GM21529 (cell line): Measurements from ENCODE around the gene SYNGAP1.
"Not testable (repeated sequence)": the region's sequence is repeated elsewhere in the genome, so short reads cannot be mapped to it uniquely, and the experiment has no call there.

ENCODE experiments used
- ATAC-seq: cut with Tn5 transposase; IDR thresholded peaks from one replicate; pipeline ENCODE4 v1.9.1; 2021; ENCODE audit not compliant: unreplicated experiment

The SYNGAP1 gene

DNA sequence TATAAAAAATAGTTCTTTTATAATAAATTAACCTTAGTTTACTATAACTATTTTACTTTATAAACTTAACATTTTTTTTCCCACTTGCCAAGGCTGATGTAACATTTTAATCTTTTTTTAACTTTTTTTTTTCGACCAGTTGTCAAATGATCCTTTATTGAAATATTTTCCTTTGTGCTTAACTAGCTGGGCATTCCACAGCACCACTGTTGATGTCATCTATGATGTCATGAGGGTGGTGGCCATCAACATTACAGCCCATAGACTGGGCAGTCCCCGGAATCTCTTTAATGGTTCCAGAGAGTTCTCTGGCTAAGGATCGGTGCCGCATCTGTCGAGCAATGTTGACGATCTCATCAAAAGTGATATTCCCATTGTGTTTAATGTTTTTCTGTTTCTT lies 20.0 kb upstream of the SYNGAP1 start:
- ATAC-seq, result not testable (repeated sequence)

DNA sequence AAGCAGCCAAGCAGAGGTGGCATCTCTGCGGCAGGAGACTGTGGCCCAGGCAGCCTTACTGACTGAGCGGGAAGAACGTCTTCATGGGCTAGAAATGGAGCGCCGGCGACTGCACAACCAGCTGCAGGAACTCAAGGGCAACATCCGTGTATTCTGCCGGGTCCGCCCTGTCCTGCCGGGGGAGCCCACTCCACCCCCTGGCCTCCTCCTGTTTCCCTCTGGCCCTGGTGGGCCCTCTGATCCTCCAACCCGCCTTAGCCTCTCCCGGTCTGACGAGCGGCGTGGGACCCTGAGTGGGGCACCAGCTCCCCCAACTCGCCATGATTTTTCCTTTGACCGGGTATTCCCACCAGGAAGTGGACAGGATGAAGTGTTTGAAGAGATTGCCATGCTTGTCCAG lies 15.0 kb upstream of the SYNGAP1 start:
- no peak for ATAC-seq

DNA sequence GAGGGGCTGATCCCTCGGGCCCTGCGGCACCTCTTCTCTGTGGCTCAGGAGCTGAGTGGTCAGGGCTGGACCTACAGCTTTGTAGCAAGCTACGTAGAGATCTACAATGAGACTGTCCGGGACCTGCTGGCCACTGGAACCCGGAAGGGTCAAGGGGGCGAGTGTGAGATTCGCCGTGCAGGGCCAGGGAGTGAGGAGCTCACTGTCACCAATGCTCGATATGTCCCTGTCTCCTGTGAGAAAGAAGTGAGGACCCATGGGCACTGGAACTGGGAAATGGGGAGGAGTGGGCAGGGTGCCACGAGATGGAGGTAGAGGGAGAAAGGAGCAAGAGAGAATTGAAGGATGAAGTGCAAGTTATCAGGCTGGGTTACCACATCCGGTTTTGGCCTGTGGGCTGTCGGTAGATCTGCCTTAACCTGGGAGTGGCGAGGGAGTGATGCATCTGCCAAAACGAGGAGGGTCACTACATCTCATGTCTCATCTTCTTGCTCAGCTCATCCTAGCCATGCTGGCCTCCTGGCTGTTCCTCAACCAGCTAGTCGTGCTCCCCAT lies 14.4 kb upstream of the SYNGAP1 start:
- ATAC-seq, result no peak

DNA sequence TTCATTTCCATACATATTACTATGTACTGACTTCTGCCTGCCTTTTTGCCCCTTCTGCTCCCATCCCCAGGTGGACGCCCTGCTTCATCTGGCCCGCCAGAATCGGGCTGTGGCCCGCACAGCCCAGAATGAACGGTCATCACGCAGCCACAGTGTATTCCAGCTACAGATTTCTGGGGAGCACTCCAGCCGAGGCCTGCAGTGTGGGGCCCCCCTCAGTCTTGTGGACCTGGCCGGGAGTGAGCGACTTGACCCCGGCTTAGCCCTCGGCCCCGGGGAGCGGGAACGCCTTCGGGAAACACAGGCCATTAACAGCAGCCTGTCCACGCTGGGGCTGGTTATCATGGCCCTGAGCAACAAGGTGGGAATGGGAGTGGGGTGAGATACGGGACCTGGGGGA lies 13.7 kb upstream of the SYNGAP1 start:
- no peak for ATAC-seq

DNA sequence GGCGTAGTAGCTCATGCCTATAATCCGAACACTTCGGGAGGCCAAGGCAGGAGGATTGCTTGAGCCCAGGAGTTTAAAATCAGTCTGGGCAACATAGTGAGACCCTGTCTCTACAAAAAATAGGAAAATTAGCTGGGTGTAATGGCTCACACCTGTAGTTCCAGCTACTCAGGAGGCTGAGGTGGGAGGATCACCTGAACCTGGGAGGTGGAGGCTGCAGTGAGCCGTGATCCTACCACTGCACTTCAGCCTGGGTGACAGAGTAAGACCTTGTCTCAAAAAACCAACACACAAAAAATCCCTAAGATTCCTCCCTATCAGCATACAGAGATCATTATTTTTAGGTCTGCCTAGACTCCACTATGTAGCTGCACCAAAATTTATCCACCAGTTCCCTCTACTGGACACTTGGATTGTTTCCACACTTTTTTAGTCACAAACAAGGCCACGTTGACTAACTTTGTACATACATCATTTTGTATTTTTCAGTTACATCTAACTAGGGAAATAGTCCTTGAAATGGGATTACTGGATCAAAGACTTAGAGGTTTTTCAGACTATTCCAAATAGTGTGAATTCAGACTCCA lies 12.6 kb upstream of the SYNGAP1 start:
- ATAC-seq, result no peak

DNA sequence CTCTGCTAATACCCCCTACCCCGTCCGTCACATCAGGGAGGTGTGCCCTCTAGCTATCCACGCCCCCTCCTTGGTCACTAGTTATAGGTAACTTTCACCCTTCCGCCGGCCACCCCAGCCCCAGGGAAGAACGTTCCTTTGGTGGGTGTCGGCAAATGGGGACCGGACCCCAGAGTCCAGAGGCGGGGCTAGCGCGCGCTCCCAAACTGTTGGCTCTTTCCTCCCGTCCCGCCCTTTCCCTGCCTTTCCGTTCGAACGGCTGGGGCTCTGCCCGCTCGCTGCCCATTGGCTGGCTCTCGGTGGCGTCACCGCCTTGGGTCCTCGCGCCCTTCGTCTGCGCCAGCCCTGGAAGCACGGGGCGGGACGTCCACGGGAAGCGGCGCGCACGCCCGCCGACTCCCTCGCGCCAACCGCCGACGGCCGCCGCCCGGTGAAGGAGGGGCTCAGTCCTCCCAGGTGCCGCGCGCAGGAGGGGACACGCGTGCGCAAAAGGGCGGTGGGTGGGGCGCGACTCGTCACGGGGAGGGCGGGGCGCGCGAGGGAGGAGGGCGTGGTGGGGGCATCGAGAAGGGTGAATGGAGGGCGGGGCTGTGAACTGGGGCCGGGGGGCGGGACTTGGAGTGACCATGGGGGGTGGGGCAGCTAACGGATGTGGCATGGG lies 9.7 kb upstream of the SYNGAP1 start:
- peak; percentile 82 for ATAC-seq

DNA sequence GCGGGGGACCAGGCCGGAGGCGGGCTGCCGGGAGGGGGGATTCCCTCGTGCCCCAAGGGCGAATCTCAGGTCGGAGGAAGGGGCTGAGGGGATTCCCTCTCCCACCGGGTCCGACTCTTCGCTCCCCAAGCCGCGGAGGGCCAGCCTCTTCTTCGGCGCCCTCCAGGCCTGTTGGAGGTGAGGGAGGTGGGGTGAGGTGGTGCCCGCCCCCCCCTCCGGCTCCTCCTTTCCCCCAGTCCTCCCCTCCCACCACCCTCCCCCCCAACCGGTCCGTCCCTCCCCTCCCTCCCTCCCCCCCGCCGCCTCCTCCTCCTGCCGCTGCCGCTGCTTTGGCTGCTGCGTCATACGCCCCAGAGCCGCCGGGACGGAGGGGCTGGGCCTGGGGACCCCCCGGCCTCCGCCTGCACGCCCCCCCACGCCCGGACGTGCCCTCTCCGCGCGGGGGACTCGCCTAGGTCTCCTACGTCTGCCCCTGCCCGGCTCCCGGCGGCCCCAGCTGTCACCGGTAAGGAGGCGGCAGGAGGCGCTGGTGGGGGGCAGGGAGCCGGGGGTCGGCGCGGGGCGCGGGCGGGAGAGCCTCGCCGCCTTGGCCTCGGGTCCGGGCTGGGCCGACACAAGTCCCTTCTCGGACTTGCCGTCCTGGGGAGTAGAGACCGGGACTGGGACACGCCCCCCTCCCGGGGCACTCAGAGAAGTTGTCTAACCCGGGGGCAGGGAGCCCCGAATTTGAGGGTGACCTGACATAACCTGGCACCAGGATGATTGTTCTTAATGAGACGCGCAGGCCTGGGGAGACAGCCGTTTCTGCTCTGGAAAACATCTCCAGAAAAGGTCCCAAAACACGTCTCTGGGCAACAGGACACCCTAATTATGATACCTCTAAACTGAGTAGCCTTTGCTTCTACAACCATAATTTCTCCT lies 8.9 kb upstream of the SYNGAP1 start, which contains the start of gene PHF1:
TSS of gene PHF1 (plus strand) at position 304 of the 921 bp plus-strand sequence. CDS start 1,250 bp downstream, outside the sequence.
- peak; percentile 28 for ATAC-seq

DNA sequence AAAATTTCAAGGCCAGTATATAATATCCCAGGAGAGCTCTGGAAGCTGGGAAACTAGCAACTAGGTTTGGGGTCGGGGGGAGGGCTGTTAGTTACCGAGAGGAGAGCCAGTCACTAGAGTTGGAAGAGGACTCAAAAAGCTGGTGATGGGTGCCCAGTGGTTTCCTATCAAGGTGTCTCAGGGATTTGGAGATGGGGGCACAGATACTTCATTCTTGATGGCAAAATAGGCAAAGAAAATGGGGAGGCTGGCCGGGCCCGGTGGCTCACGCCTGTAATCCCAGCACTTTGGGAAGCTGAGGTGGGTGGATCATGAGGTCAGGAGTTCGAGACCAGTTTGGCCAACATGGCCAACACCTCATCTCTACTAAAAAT lies 8.2 kb upstream of the SYNGAP1 start:
- no peak for ATAC-seq

DNA sequence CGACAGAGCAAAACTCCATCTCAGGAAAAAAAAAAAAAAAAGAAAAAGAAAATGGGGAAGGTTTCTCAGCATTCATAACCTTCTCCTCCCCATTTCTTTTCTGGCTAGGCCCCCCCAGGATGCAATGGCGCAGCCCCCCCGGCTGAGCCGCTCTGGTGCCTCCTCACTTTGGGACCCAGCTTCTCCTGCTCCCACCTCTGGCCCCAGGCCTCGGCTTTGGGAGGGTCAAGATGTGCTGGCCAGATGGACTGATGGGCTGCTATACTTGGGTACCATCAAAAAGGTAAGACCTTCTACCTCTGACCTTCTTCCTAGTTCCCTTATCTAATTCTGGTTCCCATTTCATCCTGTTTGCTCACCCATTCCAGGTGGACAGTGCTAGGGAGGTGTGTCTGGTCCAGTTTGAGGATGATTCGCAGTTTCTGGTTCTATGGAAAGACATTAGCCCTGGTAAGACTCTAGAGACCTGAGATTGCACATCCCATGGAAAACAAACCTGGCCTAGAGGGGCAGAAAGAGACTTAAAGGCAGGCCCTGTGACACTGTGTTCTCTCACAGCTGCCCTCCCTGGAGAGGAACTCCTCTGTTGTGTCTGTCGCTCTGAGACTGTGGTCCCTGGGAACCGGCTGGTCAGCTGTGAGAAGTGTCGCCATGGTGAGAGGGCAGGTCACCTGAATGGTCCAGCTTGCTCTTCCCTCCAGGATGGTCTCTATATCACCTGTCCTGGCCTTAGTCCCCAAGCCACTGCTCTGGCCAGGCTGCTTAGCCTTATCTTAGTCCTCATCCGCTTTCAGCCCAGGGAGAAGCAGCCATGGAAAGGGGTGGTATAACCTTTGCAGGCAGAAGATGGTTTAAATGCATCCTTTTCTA lies 7.5 kb upstream of the SYNGAP1 start:
- no peak for ATAC-seq

DNA sequence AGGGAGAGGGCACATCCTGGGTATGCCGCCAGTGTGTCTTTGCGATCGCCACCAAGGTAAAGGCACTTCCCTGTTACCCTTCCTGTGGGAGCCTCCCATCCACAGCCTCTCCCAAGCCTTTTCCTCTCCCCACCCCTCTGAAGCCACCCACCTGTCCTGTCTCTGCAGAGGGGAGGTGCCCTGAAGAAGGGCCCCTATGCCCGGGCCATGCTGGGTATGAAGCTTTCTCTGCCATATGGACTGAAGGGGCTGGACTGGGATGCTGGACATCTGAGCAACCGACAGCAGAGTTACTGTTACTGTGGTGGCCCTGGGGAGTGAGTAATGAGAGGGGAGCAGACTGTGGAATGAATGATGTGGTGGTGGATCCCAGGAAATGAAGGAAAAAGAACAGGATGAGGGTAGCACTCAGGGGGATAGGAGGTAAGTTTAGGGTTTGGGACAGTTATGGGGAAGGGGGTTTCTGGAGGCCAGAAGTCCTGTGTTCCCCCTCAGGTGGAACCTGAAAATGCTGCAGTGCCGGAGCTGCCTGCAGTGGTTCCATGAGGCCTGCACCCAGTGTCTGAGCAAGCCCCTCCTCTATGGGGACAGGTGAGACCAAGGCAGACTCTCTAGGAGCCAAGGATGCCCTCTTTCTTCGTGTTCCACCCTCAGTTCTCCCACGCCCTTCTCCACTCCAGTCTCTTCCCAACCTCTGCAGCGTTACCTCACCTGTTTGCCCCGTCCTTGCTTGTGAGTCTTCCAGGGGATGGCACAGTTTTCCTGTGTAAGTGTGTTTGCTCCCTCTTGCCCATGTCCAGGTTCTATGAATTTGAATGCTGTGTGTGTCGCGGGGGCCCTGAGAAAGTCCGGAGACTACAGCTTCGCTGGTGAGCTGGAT lies 6.4 kb upstream of the SYNGAP1 start:
- ATAC-seq, result no peak

DNA sequence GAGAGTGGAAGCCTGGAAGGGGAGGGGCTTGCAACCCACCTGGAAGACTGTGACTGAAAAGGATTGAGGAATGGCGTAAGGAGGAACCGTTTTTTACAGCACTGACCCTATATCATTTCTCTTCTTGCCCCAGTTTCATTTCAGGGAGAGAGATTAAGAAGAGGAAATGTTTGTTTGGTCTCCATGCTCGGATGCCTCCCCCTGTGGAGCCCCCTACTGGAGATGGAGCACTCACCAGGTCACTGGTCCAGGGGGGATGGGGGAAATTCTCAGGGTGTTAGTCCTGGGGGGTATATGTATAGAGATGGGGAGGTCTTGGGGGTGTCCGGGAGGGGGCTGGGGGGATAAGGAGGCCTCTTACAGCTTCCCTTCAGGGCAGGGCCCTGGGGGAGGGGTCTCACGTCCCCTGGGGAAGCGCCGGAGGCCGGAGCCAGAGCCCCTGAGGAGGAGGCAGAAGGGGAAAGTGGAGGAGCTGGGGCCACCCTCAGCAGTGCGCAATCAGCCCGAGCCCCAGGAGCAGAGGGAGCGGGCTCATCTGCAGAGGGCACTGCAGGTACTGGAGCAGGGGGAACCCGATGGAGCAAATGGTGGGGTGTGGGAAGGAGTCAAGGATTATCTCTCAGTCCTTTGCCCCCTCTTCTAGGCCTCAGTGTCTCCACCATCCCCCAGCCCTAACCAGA lies 5.1 kb upstream of the SYNGAP1 start:
- no peak for ATAC-seq

DNA sequence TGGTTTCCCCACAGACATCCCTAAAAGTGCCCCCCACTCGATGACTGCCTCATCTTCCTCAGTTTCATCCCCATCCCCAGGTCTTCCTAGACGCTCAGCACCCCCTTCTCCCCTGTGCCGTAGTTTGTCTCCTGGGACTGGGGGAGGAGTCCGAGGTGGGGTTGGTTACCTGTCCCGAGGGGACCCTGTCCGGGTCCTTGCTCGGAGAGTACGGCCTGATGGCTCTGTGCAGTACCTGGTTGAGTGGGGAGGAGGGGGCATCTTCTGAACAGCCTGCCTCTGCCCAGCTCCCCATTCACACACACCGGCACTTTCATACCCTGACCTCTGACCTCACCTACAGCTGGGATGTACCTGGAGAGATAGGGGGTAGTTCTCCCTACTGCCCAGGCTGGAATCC lies 4.0 kb upstream of the SYNGAP1 start:
- no peak for ATAC-seq

DNA sequence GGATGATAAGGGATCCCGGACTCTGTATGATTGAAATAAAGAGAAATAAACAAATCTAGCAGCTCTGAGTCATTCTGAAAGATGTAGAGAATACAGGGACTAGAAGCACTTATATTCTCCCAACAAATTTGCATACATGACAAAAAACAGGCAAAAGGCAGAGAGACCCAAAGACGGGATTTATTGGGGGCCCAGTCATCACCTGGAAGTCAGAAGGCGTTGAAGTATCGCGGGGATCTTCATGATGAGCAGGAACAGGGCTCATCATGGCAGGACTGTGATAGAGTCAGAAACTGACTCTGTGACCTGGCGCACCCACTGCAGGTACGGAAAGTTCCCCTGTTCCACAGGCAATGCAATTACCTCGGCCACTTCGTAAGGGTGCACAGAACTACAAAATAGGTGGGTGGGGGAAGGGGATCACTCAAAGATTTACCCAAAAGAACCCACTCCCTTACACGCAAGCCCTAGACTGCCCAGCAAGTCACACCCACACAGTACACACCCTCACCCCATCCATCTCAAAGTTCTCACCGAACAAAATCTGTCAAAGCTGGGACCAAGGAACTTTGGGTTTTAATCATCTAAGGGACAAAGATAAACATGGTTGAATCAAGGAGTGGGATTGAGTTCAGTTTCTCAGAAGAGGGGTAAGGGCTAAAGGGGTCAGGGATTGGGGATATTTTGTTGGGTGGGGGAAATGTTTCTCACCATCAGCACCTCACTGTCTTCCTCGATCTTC lies 3.3 kb upstream of the SYNGAP1 start:
- no peak for ATAC-seq

DNA sequence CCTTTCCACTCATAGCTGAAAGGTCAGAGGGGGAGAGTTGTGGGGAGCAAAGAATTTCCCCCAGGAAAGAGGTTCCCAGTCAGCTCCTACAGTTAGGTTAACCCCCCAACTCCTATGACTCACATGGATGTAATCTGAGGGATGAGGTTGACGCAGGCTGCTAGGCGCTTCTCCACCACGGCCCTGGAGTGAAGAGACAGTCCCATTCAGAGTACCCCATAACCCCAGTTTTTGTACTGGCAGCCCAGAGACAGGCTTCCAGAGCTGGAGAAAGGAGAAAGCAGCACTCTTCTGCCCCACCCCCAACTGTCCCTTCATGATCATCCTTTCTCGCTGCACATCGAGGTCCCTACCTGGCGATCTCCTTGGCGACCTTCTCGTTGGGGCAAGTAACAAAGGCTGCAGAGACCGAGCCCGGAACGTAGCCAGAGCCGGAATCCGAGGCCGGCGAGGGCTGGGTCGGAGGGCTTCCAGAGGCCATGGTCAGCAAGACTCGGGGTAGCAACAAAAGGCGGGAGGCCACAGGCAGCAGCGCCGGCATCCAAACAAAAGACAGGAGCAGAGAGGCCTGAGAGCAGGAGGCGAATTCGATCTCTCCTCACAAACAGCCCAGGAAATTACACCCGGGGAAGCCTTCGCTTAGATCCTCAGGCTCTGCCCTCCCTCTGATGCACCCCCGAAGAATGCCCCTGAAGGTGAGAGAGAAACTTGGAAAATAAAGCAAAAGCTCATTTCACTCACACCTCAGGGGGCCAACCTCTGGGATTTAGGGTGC lies 2.5 kb upstream of the SYNGAP1 start:
- no peak for ATAC-seq

DNA sequence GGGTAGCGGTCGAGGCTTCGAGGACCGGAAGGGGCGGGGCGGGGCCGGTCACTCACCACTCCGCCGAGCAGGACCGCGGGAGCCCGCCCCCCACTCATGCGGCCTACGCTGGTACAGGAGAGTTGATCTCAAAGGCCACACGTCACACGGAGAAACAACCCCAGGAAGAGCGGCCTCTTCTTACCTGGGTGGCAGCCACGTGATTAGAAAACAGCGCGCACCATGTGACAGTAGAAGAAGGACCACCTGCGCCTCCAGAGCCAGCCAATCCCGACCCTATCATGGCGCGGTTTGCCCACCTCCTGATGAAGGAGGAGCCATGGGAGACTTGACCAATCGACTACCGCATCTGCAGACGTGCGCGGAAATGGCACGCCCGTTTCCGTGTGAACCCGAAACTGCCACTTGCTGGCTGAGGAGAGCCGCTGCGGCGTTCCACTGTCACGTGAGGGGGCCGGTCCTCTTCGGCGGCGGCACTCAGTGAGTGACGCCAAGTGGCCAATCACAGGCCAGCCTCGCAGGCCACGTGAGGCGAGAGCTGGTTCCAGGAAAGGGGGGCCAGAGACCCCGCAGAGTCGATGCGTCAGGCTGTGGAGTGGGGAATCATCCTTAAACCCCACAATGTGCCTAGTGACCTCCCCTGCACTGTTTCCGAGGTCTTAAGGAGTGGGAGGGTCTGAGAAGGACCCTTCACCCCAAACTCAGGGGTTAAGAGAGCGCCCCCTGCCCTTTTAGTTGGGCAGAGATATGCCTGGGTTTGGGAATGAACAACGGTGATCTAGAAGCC lies 1.8 kb upstream of the SYNGAP1 start, which contains the start of gene CUTA:
TSS of gene CUTA (minus strand) at position 205 of the 787 bp plus-strand sequence. CDS start at position 98, 107 bp downstream.
- ATAC-seq, result peak; percentile 77

DNA sequence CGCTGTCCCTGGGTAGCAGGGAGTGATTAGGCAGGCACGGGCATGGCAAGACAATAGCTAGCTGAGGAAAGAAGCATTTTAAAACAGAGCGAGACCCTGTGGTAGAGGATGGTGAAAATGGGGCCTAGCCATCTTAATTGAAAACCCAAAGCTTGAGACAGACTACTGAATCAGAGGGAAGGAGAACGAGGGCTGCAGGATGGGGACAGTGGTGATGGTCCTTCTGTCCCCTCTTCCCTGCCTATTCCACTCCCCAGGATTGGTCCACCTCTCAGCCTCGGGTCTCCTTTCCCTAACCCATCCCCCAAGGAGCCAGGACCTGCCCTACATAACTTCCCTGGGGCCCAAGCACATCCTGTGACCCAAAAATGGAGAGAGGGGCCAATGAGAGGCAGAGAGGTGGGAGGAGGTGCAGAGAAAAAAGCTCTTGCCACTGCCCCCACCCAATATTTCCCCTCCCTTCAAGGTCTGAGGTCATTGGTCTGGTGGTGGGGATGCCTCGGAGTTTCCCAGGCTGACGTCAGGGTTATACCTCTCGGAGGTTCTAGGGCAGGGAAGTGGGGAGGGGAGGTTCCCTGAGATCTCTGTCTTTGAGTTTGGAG lies 1.1 kb upstream of the SYNGAP1 start:
- no peak for ATAC-seq
